PC-9 (cell line): Measurements from ENCODE around the gene NFKBIA. TPM values are rescaled to one million over a fixed set of nuclear protein-coding genes. Genes with fewer than 3 reads are reported as not detected.
"Not testable (repeated sequence)": the region's sequence is repeated elsewhere in the genome, so short reads cannot be mapped to it uniquely, and the experiment has no call there.

Experiments
- BruUV-seq: library from RNA; stranded (reverse); fragments of 400-500 nt; replicated peaks from 2 replicates; lab custom pipeline; 2021; lab: Mats Ljungman, UMichigan
- CTCF ChIA-PET: fragments of 300-600 bp; sonication (Branson Sonifier 250); formaldehyde crosslinking; loops from one replicate; lab custom pipeline; 2022; ENCODE audit warnings: antibody characterized with exemption; lab: Charles Lee
- POLR2A ChIA-PET: fragments of 300-600 bp; sonication (Branson Sonifier 250); formaldehyde crosslinking; loops from one replicate; lab custom pipeline; 2022; ENCODE audit warnings: antibody characterized with exemption; ENCODE audit not compliant: unreplicated experiment; lab: Charles Lee
- DNase-seq, 2 experiments: peaks; one replicate each; pipeline versions ENCODE4 v3.0.0 to v3.0.0-alpha.2; 2015 to 2022; ENCODE audit warnings: mixed read lengths in 1 of 2
- H2AFZ ChIP-seq: fragments of 200-600 bp; sonication (generic); 2 replicates; pipeline ENCODE4 v1.8.1; 2017; ENCODE audit warnings: antibody characterized with exemption
- H3F3A ChIP-seq: fragments of 200-600 bp; sonication (generic); 2 replicates; pipeline ENCODE4 v1.8.1; 2017; ENCODE audit warnings: antibody characterized with exemption, mild to moderate bottlenecking, low read depth; ENCODE audit not compliant: insufficient read depth
- H3K27ac ChIP-seq: fragments of 200-600 bp; sonication (generic); 2 replicates; pipeline ENCODE4 v1.6.1; 2016; ENCODE audit warnings: mixed run types
- H3K27me3 ChIP-seq: fragments of 200-600 bp; sonication (generic); 2 replicates; pipeline ENCODE4 v1.6.1; 2016; ENCODE audit warnings: low read depth, mixed run types; ENCODE audit not compliant: insufficient read depth
- H3K36me3 ChIP-seq: fragments of 200-600 bp; sonication (generic); 2 replicates; pipeline ENCODE4 v1.6.1; 2016; ENCODE audit warnings: low read depth, mixed run types
- H3K4me1 ChIP-seq: fragments of 200-600 bp; sonication (generic); replicated peaks from 2 replicates; pipeline ENCODE4 v1.6.1; 2016; ENCODE audit warnings: mixed run types; ENCODE audit not compliant: insufficient read depth
- H3K4me2 ChIP-seq: fragments of 200-600 bp; sonication (generic); 2 replicates; pipeline ENCODE4 v1.6.1; 2017; ENCODE audit warnings: mixed run types
- H3K4me3 ChIP-seq: fragments of 200-600 bp; sonication (generic); 2 replicates; pipeline ENCODE4 v1.6.1; 2016; ENCODE audit warnings: mixed run types
- H3K79me2 ChIP-seq: fragments of 200-600 bp; sonication (generic); 2 replicates; pipeline ENCODE4 v1.6.1; 2017; ENCODE audit warnings: low read depth, mixed run types
- H3K9me2 ChIP-seq: fragments of 200-600 bp; sonication (generic); 2 replicates; pipeline ENCODE4 v1.8.1; 2017; ENCODE audit warnings: mild to moderate bottlenecking; ENCODE audit not compliant: insufficient read depth
- H3K9me3 ChIP-seq: fragments of 200-600 bp; sonication (generic); 2 replicates; pipeline ENCODE4 v1.8.1; 2016; ENCODE audit warnings: low read depth; ENCODE audit not compliant: insufficient read depth
- H4K20me1 ChIP-seq: fragments of 200-600 bp; sonication (generic); 2 replicates; pipeline ENCODE4 v1.8.1; 2017; ENCODE audit not compliant: insufficient read depth
- EZH2 ChIP-seq: fragments of 200-600 bp; sonication (generic); IDR thresholded peaks from 2 replicates; pipeline ENCODE4 v1.8.0; 2017; ENCODE audit warnings: antibody characterized with exemption, low read depth
- intact Hi-C: fragments of 100-400 bp; cut with micrococcal nuclease; formaldehyde crosslinking; loops from one replicate; pipeline ENCODE4 v1.10.0; 2022; ENCODE audit not compliant: unreplicated experiment
- total RNA-seq: library from RNA; stranded (reverse); gene quantifications from 2 replicates; pipeline ENCODE4 v1.2.3, GENCODE V29; 2021
- TF ChIP-seq, protein P1 (sequence below): fragments of 200-600 bp; sonication (generic); conservative IDR thresholded peaks from 2 replicates; pipeline ENCODE4 v1.6.1; 2017; ENCODE audit warnings: mixed run types, antibody characterized with exemption, mild to moderate bottlenecking, moderate library complexity

Gene NFKBIA
- total RNA-seq, 1 experiment from 2014 or later = 34.8 TPM

DNA sequence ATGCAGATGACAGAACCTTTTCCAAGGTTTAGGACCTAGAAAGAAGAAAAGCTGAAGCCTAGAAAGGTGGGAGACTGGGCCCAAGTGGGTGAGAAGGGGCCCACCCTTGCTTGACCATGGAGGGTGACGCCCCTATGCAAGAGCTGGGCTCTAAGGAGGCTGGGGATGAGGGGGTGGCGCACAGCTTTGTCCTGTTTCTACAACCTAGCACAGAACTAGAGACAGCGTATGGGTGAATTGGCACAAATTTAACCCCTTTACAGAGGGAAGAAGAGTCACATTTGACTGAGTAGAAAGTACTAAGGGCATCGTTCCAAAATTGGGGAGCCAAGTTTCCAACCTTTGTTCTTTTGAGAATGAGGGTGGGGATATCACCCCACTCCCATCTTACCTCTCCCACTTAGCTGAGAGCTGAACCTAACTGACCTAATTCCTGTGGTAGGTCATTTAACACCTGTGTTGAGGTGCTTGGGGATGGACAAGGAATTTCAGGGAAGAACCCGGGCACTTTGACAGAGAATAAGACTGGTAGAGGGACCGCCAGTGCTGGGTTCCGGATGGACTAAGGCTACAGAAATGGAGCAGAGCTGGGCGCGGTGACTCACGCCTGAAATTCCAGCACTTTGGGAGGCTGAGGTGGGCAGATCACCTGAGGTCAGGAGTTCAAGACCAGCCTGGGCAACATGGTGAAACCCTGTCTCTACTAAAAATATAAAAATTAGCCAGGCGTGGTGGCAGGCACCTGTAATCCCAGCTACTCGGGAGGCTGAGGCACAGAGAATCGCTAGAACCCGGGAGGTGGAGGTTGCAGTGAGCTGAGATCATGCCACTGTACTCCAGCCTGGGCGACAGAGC lies 5.2 kb downstream of the NFKBIA start:
- peaks cover 28% of the 10 kb centered on the region for H3K36me3 ChIP-seq
- H3K27ac ChIP-seq = 0 out of 2 replicates have a peak overlapping the region, but pooled peaks have one; percentile 29
- ChIA-PET CTCF (interaction anchor here (0.6 kb wide), 1 partner anchor 105 kb away, joined by 4 read pairs; no protein-coding TSS in a partner anchor), POLR2A (no interaction called here)
- H3K79me2 ChIP-seq = peaks cover 25% of the 10 kb centered on the region
- H3K4me2 ChIP-seq = no peak overlapping the region
- peaks cover 36% of the 10 kb centered on the region for H3K4me1 ChIP-seq
- H2AFZ ChIP-seq = no peak overlapping the region
- TF ChIP-seq EZH2 = no peak
- TF ChIP-seq, protein P1, sequence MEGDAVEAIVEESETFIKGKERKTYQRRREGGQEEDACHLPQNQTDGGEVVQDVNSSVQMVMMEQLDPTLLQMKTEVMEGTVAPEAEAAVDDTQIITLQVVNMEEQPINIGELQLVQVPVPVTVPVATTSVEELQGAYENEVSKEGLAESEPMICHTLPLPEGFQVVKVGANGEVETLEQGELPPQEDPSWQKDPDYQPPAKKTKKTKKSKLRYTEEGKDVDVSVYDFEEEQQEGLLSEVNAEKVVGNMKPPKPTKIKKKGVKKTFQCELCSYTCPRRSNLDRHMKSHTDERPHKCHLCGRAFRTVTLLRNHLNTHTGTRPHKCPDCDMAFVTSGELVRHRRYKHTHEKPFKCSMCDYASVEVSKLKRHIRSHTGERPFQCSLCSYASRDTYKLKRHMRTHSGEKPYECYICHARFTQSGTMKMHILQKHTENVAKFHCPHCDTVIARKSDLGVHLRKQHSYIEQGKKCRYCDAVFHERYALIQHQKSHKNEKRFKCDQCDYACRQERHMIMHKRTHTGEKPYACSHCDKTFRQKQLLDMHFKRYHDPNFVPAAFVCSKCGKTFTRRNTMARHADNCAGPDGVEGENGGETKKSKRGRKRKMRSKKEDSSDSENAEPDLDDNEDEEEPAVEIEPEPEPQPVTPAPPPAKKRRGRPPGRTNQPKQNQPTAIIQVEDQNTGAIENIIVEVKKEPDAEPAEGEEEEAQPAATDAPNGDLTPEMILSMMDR = no peak
- DNase-seq = no peak
- intact Hi-C loops = no loop called here
- H3K27me3 ChIP-seq = no peaks in the 10 kb centered on the region
- no peak overlapping the region for H3K4me3 ChIP-seq
- peaks cover 56% of the 10 kb centered on the region for H3F3A ChIP-seq
- peaks cover 8% of the 10 kb centered on the region; the same call in 1 of the 2 replicates for H4K20me1 ChIP-seq
- no TSS peak for BruUV-seq
- no peaks in the 10 kb centered on the region for H3K9me3 ChIP-seq
- H3K9me2 ChIP-seq = no peaks in the 10 kb centered on the region

DNA sequence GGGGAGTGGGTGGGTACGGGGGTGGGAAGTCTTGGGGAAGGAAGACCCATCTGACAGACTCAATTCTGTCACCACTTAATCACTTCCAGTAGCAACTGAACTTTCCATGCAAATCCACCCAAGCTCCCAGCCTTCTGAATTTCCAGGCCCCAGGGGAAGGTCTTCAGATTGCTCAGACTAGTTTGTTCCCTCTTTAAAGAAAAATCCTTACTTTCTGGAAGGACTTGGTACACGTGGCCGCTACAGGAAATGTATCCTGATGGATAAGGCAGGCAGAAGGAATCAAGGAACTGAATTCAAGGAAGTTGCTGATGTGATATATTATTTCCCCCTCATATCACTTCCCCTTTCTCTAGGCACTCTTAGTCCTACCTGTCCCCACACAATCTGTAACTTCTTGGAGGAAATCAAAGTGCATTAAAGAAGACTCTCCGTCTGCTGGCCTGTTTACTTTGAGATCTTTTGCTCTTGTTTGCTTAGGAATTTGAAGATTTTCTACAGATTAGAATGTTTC lies 6.4 kb downstream of the NFKBIA start:
- no peak for DNase-seq
- no peak overlapping the region for H2AFZ ChIP-seq
- BruUV-seq = no TSS peak
- H3K9me3 ChIP-seq = no peaks in the 10 kb centered on the region
- H3F3A ChIP-seq = peaks cover 51% of the 10 kb centered on the region
- TF ChIP-seq, protein P1 = no peak
- TF ChIP-seq EZH2 = no peak
- CTCF ChIA-PET = interaction anchor here (0.9 kb wide), 1 partner anchor 649 kb away, joined by 3 read pairs; no protein-coding TSS in a partner anchor
- no peaks in the 10 kb centered on the region for H3K9me2 ChIP-seq
- peaks cover 24% of the 10 kb centered on the region for H3K36me3 ChIP-seq
- H3K79me2 ChIP-seq = peaks cover 19% of the 10 kb centered on the region
- H3K4me3 ChIP-seq = no peak overlapping the region
- H3K27ac ChIP-seq = peak overlapping the region; percentile 37
- peaks cover 8% of the 10 kb centered on the region; the same call in 1 of the 2 replicates for H4K20me1 ChIP-seq
- intact Hi-C loops = no loop called here
- peaks cover 32% of the 10 kb centered on the region for H3K4me1 ChIP-seq
- H3K4me2 ChIP-seq = no peak overlapping the region
- no peaks in the 10 kb centered on the region for H3K27me3 ChIP-seq
- POLR2A ChIA-PET = no interaction called here

DNA sequence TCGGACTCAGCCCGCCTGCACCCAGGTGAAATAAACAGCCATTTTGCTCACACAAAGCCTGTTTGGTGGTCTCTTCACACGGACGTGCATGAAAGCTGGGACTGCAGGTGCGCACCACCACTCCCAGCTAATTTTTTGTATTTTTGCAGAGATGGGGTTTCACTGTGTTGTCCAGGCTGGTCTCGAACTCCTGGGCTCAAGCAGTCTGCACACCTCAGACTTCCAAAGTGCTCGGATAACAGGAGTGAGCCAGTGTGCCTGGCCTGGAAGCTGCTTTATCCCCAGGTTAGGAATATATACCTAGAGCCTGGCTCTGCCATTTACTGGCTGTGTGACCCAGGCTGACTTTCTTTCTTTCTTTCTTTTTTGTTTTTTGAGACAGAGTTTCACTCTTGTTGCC lies 7.9 kb downstream of the NFKBIA start:
- CTCF ChIA-PET, intact Hi-C loops, H3K4me2 ChIP-seq: not testable (repeated sequence)

More for the DNA sequence above, 7.9 kb downstream of the NFKBIA start:
- H3F3A ChIP-seq = peaks cover 39% of the 10 kb centered on the region; the same call in 1 of the 2 replicates
- peaks cover 11% of the 10 kb centered on the region for H3K36me3 ChIP-seq
- H3K4me1 ChIP-seq = peaks cover 18% of the 10 kb centered on the region
- H3K9me3 ChIP-seq, BruUV-seq, H4K20me1 ChIP-seq, H3K79me2 ChIP-seq, DNase-seq, H3K27me3 ChIP-seq, H2AFZ ChIP-seq, H3K27ac ChIP-seq, H3K4me3 ChIP-seq, H3K9me2 ChIP-seq: not testable (repeated sequence)
- POLR2A ChIA-PET = interaction anchor here (0.7 kb wide), 1 partner anchor 160 kb away, joined by 12 read pairs; no protein-coding TSS in a partner anchor
